K562 (cell line): ENCODE data around the gene SPDYE1. TPM values are rescaled to one million over a fixed set of nuclear protein-coding genes. Genes with fewer than 3 reads are reported as not detected.

Source experiments
- E2F5 ChIP-seq: sonication (generic); formaldehyde crosslinking; IDR thresholded peaks from 2 replicates; pipeline ENCODE4 v1.8.0; 2022; ENCODE audit warnings: mild to moderate bottlenecking, missing genetic modification reagents
- ETS2 ChIP-seq: IDR thresholded peaks from 2 replicates; pipeline ENCODE4 v1.6.1; 2016; ENCODE audit warnings: borderline replicate concordance, missing genetic modification characterization, mild to moderate bottlenecking, moderate library complexity, missing compliant biosample characterization; ENCODE audit not compliant: poor library complexity, severe bottlenecking
- KLF13 ChIP-seq: fragments of 450-650 bp; IDR thresholded peaks from 2 replicates; pipeline ENCODE4 v1.6.1; 2016; ENCODE audit warnings: missing genetic modification characterization, low read depth, mild to moderate bottlenecking, missing compliant biosample characterization, moderate library complexity, borderline replicate concordance
- MYNN ChIP-seq, 2 experiments: sonication (generic); formaldehyde crosslinking in 1 of 2; IDR thresholded peaks; 2 replicates each; pipeline versions ENCODE4 v1.5.0 to v1.6.1; 2016 to 2020; ENCODE audit warnings: antibody characterized with exemption in 1 of 2, missing genetic modification reagents in 1 of 2
- NCOA1 ChIP-seq: fragments of 450-650 bp; IDR thresholded peaks from 2 replicates; pipeline ENCODE4 v1.6.1; 2016; ENCODE audit warnings: low read depth
- NKRF ChIP-seq: fragments of 450-650 bp; IDR thresholded peaks from 2 replicates; pipeline ENCODE4 v1.6.1; 2016; ENCODE audit warnings: borderline replicate concordance
- SUPT5H ChIP-seq: fragments of 450-650 bp; IDR thresholded peaks from 2 replicates; pipeline ENCODE4 v1.6.1; 2016
- TCF15 ChIP-seq: fragments of 250-450 bp; sonication (Bioruptor Pico); IDR thresholded peaks from 2 replicates; pipeline ENCODE4 v1.8.0; 2022; ENCODE audit warnings: moderate library complexity, mild to moderate bottlenecking, inconsistent platforms
- XRCC5 ChIP-seq: fragments of 200-400 bp; formaldehyde crosslinking; IDR thresholded peaks from 2 replicates; pipeline ENCODE4 v1.6.1; 2017; ENCODE audit warnings: low read depth, mild to moderate bottlenecking, low read length
- ZNF316 ChIP-seq: fragments of 450-650 bp; IDR thresholded peaks from 2 replicates; pipeline ENCODE4 v1.6.1; 2016
- ZNF384 ChIP-seq: IDR thresholded peaks from 2 replicates; pipeline ENCODE4 v1.6.1; 2012; ENCODE audit warnings: low read depth, low read length, improper control_type of control experiment
- polyA plus RNA-seq, 8 experiments: library from polyadenylated mRNA; depleted of rRNA in 4 of 8; stranded (reverse) in 5 of 8; unstranded in 3 of 8; fragments of >200 nt; fragmentation: Nextera tagmentation in 2 of 8; fragmentation: Illumina TruSeq in 1 of 8; extraction: Ambion mirVana in 2 of 8; extraction: Trizol in 1 of 8; gene quantifications; 2 replicates each; pipeline versions ENCODE4 v1.2.1 to v1.2.3, GENCODE V29; 2011 to 2014; ENCODE audit warnings: inconsistent platforms in 1 of 8, missing spikeins in 1 of 8
- total RNA-seq, 7 experiments: library from RNA; depleted of rRNA in 6 of 7; stranded (reverse); fragments of >200 nt in 6 of 7; fragmentation: Illumina TruSeq in 2 of 7; extraction: Trizol in 2 of 7; gene quantifications; 2 replicates each; pipeline versions ENCODE4 v1.2.1 to v1.2.3, GENCODE V29; 2011 to 2021; ENCODE audit warnings: low replicate concordance in 1 of 7
- TF ChIP-seq, protein P1 (sequence below): sonication (generic); formaldehyde crosslinking; IDR thresholded peaks from 2 replicates; pipeline ENCODE4 v1.8.0; 2022; ENCODE audit warnings: missing genetic modification reagents, mild to moderate bottlenecking, borderline replicate concordance
- TF ChIP-seq, protein P2 (sequence below): fragments of 450-650 bp; conservative IDR thresholded peaks from 2 replicates; pipeline ENCODE4 v1.6.1; 2016; ENCODE audit warnings: missing genetic modification characterization, low read depth, mild to moderate bottlenecking, missing compliant biosample characterization, moderate library complexity
- TF ChIP-seq, protein P3 (sequence below), 2 experiments: fragments of 450-650 bp in 1 of 2; sonication (generic) in 1 of 2; formaldehyde crosslinking in 1 of 2; IDR thresholded peaks in 1 of 2; conservative IDR thresholded peaks in 1 of 2; 2 replicates each; pipeline versions ENCODE4 v1.6.1 to v1.8.1; 2016 to 2023; ENCODE audit warnings: mild to moderate bottlenecking in 2 of 2, moderate library complexity in 2 of 2, inconsistent platforms in 1 of 2, missing genetic modification reagents in 1 of 2

Gene SPDYE1
- total and polyA plus RNA-seq, 9 of the 15 experiments (the other 6 are each of a cell fraction or from before 2014, with no cell fraction given) = 0.04 to 0.10 TPM; not detected in 7

DNA sequence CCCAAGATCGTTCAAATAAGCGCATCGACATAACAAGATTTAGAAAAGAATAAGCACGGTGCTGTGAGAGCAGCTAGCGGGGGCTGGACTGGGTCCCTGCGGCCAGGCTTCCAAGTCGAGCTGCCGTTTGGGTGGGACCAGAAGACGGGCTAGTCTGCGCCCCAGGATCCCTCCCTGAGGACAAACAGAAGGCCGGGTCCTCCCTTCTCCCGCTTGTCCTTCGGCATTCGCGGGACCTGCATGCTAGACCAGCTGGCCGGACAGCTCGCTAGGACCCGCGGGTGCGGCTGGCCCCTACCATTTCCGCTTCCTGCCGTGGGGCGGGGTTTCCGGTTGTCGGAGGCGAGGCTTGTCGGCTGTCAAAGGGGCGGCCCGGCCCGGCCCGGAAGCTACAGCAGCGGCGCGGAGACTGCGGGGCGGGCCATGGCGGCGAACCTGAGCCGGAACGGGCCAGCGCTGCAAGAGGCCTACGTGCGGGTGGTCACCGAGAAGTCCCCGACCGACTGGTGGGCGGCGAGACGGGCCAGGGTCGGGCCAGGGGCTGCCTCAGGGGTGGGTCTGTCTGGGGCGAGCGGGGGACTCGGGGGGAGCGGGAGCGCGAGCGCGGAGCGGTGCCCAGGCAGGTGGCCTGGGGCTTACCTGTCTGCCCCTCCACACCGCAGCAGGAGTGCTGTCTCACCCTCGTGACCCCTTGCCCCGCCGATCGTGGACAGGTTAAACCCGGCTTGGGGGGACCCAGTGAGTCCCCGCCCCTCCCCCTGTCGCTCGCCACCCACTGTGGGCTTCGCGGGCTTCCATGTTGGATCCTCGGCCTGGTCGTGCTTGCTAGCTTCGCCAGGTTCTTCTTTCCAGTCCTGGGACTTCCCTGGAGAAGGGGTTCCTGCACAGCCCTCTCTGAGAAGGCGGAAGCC lies 46.9 kb downstream of the SPDYE1 start, which contains the start of gene DBNL (continued):
- TF ChIP-seq NKRF (peak; percentile 83), NCOA1 (0 out of 2 replicates have a peak, but pooled peaks have one; percentile 60), TCF15 (no peak), ZNF384 (peak; percentile 7; the same call in 1 of the 2 replicates), KLF13 (tag) (no peak), XRCC5 (no peak), ETS2 (tag) (no peak), E2F5 (no peak), SUPT5H (peak; percentile 93), ZNF316 (no peak), MYNN (IDR thresholded peaks at IDR 0.05) (no peak), MYNN (CRISPR knock-in tag; IDR thresholded peaks at IDR 0.05) (no peak)
- TF ChIP-seq, protein P1, sequence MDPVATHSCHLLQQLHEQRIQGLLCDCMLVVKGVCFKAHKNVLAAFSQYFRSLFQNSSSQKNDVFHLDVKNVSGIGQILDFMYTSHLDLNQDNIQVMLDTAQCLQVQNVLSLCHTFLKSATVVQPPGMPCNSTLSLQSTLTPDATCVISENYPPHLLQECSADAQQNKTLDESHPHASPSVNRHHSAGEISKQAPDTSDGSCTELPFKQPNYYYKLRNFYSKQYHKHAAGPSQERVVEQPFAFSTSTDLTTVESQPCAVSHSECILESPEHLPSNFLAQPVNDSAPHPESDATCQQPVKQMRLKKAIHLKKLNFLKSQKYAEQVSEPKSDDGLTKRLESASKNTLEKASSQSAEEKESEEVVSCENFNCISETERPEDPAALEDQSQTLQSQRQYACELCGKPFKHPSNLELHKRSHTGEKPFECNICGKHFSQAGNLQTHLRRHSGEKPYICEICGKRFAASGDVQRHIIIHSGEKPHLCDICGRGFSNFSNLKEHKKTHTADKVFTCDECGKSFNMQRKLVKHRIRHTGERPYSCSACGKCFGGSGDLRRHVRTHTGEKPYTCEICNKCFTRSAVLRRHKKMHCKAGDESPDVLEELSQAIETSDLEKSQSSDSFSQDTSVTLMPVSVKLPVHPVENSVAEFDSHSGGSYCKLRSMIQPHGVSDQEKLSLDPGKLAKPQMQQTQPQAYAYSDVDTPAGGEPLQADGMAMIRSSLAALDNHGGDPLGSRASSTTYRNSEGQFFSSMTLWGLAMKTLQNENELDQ = no peak
- TF ChIP-seq, protein P2, sequence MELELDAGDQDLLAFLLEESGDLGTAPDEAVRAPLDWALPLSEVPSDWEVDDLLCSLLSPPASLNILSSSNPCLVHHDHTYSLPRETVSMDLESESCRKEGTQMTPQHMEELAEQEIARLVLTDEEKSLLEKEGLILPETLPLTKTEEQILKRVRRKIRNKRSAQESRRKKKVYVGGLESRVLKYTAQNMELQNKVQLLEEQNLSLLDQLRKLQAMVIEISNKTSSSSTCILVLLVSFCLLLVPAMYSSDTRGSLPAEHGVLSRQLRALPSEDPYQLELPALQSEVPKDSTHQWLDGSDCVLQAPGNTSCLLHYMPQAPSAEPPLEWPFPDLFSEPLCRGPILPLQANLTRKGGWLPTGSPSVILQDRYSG (tag) = no peak
- TF ChIP-seq, protein P3, sequence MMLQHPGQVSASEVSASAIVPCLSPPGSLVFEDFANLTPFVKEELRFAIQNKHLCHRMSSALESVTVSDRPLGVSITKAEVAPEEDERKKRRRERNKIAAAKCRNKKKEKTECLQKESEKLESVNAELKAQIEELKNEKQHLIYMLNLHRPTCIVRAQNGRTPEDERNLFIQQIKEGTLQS (IDR thresholded peaks at IDR 0.05) = no peak
- TF ChIP-seq, protein P3 (CRISPR knock-in tag; conservative IDR thresholded peaks at IDR 0.05) = no peak
